Stimulated activated CD4-positive, alpha-beta T cell treated with anti-CD3 and anti-CD28 coated beads, Interleukin-2, amount 100 ng/mL, for 24 hours (primary cell): ENCODE data around the gene TRIM7.
"Not testable (repeated sequence)": the region's sequence is repeated elsewhere in the genome, so short reads cannot be mapped to it uniquely, and the experiment has no call there.

Experiments
- DNase-seq, 2 donors: peaks; one replicate each; pipeline ENCODE4 v3.0.0-alpha.2; 2020

Gene TRIM7

GRCh38 chr5:181232593-181232992 is 27.6 kb upstream of the TRIM7 start:
- no peak for DNase-seq

- DNase-seq: no peak
These were observed 26.4 kb upstream of the TRIM7 start for GRCh38 chr5:181231432-181231831.

DNA sequence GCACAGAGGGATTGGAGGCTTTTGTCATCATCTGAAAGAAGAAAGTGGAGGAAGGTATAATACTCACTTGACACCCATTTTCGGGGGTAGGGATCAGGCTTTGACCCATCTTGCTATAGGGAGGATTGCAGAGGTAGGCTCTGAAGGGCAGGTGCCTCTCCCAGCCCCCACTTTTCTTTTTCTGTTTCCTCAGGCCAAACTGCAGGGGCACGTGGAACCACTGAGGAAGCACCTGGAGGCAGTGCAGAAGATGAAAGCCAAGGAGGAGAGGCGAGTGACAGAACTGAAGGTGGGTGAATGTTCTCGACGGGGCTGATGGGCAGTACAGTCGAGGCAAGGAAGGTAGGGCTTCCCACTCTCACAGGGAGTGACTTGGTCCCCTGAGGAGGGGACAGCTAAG is 25.6 kb upstream of the TRIM7 start:
- DNase-seq: no peak

DNA sequence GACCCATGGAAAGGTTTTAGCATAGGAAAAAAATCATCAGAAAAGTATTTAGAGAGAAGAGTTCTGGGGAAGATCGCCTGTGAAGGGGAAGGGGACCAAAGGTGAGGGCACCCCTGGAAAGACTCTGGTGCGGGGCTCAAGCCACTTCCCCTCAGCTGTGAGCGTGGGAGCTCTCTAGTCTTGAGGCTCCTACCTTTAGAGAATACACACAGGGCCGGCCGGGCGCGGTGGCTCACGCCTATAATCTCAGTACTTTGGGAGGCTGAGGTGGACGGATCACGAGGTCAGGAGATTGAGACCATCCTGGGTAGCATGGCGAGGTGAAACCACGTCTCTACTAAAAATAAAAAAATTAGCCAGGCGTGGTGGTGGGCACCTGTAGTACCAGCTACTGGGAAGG is 25.0 kb upstream of the TRIM7 start:
- no peak for DNase-seq

DNA sequence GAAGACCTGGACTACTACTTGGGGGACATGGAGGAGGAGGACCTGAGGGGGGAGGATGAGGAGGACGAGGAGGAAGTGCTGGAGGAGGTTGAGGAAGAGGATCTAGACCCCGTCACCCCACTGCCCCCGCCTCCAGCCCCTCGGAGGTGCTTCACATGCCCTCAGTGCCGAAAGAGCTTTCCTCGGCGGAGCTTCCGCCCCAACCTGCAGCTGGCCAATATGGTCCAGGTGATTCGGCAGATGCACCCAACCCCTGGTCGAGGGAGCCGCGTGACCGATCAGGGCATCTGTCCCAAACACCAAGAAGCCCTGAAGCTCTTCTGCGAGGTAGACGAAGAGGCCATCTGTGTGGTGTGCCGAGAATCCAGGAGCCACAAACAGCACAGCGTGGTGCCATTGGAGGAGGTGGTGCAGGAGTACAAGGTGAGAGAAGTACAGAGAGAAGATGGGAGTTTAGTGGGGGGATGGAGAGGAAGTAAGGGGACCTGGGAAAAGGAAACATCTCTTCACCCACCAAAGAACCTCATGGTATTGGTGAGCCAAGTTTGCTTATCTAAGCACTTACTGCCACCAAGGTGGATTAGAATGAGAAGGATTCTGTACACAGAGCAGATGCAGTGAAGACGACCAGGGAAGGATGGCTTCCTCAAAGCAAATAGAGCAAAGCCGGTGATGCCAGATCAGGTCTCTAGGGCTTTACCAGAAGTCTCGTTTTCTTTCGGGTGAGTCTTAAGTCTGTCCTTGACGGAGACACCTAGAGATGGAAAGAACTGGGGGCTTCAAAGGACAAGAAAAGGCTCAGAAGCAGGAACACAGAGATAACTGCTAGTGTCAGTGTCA is 19.6 kb upstream of the TRIM7 start:
- DNase-seq: peak; percentile 47 to 54

DNA sequence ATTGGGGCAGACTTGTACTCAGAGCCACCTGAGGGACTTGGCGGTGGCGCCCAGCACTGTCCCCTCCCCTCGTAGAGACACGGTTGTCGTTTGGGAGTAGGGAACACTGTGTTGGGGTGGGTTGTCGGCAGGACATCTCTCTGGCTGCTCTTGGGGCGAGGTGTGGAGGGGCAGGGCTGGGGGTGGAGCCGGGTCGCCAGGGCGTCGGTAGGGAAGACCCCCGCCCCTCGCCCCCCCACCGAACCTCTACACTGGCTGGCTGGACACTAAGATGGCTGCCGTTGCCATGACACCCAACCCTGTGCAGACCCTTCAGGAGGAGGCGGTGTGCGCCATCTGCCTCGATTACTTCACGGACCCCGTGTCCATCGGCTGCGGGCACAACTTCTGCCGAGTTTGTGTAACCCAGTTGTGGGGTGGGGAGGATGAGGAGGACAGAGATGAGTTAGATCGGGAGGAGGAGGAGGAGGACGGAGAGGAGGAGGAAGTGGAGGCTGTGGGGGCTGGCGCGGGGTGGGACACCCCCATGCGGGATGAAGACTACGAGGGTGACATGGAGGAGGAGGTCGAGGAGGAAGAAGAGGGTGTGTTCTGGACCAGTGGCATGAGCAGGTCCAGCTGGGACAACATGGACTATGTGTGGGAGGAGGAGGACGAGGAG is 18.9 kb upstream of the TRIM7 start:
- peak; percentile 64 to 66 for DNase-seq

- peak; percentile 98 for DNase-seq
These were observed 18.2 kb upstream of the TRIM7 start, which contains the start of gene TRIM41 for GRCh38 chr5:181223058-181223728. TSS of gene TRIM41 (plus strand) at chr5:181223281. CDS start at chr5:181224000, 719 bp downstream.

- no peak for DNase-seq
These were observed 17.6 kb upstream of the TRIM7 start for GRCh38 chr5:181222630-181223057.

- DNase-seq: peak; percentile 98 to 99
These were observed 17.0 kb upstream of the TRIM7 start for GRCh38 chr5:181221792-181222629.

DNA sequence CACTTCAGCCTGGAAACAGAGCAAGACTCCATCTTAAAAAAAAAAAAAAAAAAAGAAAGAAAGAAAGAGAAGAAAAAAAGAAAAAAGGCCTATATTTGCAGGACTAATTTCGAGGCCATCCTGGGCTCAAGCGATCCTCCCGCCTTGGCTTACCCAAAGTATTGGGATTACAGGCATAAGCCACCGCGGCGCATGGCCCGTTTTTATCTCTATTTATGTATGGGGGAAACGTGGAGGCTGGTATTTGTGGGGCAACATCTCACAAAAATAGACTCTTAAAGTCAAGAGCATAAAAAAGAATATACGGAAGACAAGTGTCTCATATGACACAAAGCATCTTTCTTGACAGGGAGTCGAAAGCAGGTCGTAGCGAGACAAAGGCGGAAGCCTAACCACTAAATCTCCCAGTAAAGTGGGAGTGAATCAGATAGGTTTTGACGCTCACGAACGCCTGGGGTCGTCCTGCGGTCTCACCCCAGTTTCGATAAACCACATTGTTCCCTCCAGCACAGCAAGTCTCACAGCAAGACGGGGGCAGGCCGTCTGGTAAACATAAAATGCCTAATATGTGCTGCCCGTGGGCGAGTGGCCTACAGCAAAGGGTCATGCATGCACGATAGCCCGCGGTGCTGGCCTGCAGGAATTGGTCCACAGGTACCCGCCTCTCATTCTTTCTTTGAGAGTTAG is 16.3 kb upstream of the TRIM7 start:
- DNase-seq: peak in 1 of 2 donors; percentile 61

DNA sequence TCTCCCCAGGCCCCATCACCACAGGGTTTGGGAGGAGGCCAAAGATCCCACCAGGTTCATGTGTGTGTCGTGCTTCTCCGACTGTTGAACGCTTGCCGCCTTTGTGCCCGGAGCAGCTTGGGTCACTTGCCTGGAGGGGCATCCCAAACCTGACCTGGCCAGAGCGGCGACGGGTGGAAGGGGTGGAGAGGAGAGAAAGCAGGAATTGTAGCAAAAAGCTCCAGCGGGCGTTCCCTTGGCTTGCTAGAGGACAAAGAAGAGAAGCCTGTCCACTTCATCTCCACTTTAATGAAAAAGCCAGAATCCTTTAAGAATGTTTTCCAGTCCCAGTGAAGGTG is 15.2 kb upstream of the TRIM7 start:
- no peak for DNase-seq

DNA sequence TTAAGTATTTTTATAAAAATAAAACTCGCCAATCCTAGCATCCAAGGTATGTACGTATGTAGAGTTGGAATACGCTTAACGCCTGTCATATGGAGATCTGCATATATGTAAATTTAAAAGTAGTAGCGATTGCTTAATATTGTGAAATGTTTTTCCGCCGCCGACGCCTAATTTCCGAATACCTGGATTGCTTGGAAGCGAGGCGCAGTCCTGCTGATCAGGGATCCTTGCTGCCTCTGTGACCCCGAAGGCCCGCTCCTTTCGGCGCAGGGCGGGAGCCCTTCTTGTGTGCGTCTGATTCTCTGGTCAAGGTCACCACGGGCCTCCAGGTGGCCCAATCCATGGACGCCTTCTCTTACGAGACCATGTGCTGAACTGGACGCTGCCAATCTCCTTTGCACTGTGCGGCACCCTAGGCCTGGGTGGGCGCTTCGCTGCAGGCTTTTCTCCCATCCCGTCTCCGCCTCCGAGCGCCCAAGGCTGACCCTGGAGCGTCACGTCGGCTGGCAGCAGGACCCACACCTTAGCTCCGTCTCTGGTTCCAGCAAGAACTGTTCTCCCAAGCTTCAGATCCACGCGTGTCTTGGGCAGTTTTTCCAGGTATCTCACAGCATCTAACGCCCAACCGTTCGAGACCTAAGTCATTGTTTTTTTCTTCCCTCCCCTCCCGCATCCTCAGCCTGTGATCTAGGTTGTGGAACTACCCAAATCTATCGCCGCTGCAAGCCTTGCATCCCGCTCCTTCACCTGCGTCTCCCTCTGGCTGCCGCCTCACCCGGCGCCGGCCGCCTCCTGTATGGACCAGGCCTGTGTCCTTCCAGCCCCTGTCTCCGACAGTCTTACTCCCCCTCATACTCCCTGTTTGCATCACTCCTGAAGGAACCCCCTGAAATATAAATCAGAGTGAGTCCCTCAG is 14.5 kb upstream of the TRIM7 start:
- DNase-seq: no peak

- DNase-seq: no peak
These were observed 13.8 kb upstream of the TRIM7 start for GRCh38 chr5:181218795-181219124.

GRCh38 chr5:181217803-181218062 is 12.7 kb upstream of the TRIM7 start:
- DNase-seq: peak; percentile 38 to 51

- peak; percentile 66 to 75 for DNase-seq
These were observed 12.3 kb upstream of the TRIM7 start for GRCh38 chr5:181217111-181217802.

DNA sequence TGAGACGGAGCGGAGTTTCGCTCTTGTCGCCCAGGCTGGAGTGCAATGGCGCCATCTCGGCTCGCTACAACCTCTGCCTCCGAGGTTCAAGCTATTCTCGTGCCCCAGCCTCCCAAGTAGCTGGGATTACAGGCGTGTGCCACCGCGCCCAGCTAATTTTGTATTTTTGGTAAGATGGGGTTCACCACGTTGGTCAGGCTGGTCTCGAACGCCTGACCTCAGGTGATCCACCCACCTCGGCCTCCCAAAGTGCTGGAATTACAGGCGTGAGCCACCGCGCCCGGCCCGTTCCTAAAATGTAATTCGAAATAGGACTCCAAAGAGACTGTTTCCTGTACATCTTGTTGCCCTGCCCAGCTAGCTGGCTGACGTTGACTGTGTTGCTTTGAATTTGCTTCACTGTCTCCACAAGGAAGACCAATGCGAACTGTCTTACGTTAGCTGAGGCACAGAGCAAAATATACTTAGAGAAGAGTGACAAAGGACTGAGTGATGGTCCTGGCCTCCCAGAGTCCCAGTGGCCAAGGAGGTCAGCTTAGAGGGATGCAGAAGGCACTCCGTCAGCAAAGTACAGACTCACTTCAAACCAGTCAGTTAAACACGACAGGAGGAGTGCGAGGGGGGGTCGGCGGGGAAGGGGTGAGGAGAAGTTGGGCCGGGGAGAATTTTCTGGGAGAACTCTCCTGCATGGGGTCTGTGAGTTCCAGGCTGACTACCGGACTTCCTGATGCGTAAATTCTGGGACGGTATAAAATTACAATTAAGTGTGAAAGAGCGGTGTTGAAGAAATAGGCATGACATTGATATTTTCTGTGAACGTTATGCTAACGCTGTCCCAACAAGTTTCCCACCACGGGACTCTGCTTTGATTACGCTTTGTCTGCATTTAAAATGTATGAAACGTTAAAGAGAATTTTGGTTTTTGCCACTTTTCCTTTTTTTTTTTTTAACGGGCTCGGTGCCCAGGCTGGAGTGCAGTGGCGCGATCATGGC is 11.3 kb upstream of the TRIM7 start:
- peak in 1 of 2 donors; percentile 43 for DNase-seq

GRCh38 chr5:181214249-181214648 is 9.3 kb upstream of the TRIM7 start:
- DNase-seq: not testable (repeated sequence)

DNA sequence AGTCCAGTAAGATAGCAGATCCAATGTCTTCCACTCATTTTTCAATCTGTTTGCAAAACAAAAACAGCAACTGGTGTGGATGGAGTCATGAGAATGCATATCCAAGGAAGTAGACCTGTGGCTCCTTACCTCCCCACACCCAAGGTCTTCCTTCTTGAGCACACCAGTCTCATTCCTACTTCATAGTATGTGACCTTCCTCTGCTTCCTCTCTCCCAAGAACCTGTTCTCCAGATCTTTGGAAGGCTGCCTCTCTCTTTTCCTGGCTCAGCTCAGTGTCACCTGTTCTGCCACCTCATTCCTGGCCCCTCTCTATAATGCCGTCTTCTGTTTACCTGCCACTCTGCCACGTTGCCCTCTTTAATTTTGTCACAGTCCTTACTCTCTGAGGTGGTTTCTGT is 7.9 kb upstream of the TRIM7 start:
- DNase-seq: no peak

GRCh38 chr5:181212080-181212479 is 7.1 kb upstream of the TRIM7 start:
- DNase-seq: no peak

DNA sequence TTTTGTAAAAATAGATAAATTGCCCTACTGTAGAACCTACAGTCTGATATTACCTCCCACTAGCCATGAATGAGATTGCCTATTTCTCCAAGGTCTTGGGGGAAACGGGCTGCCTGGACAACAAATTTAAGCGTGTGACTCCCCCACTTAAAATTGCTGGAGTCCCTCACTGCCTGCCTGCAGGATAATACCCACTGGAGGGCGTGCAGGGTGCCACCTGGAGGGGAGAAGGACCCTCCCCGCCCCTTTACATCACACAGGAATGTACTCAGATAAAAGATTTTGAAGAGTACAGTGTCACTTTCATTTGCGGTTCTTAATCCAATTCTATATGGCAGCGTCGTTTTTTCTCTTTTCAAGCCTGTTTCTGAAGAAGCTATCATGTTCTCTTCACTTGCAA is 6.2 kb upstream of the TRIM7 start:
- DNase-seq: no peak
